HL-60 (cell line): Measurements from ENCODE around the gene JAM2.

Experiments
- DNase-seq, 2 experiments: peaks; one replicate each; pipeline ENCODE4 v3.0.0-alpha.2; 2010 to 2020; ENCODE audit warnings: low read depth in 1 of 2, low spot score in 1 of 2
- H3K27ac ChIP-seq: fragments of 250-450 bp; sonication (Bioruptor Pico); replicated peaks from 2 replicates; pipeline ENCODE4 v1.5.1; 2020; ENCODE audit warnings: mild to moderate bottlenecking, moderate library complexity
- H3K27me3 ChIP-seq: fragments of 250-450 bp; sonication (Bioruptor Pico); 2 replicates; pipeline ENCODE4 v1.5.1; 2021; ENCODE audit warnings: mild to moderate bottlenecking, moderate library complexity; ENCODE audit not compliant: insufficient read depth, poor library complexity, severe bottlenecking
- H3K4me3 ChIP-seq: replicated peaks from 2 replicates; pipeline ENCODE4 v1.5.1; 2011; ENCODE audit warnings: mild to moderate bottlenecking, control low read depth, low read length; ENCODE audit not compliant: insufficient read depth
- CTCF ChIP-seq: IDR thresholded peaks from one replicate; pipeline ENCODE4 v1.5.1; 2011; ENCODE audit warnings: low read length, control low read depth, inconsistent platforms; ENCODE audit not compliant: insufficient read depth
- GABPA ChIP-seq: IDR thresholded peaks from 2 replicates; pipeline ENCODE4 v1.6.1; 2012; ENCODE audit warnings: low read depth
- POLR2AphosphoS5 ChIP-seq: IDR thresholded peaks from 2 replicates; pipeline ENCODE4 v1.6.1; 2012; ENCODE audit warnings: low read depth
- REST ChIP-seq: IDR thresholded peaks from 2 replicates; pipeline ENCODE4 v1.6.1; 2012; ENCODE audit warnings: low read depth; ENCODE audit not compliant: insufficient replicate concordance
- SPI1 ChIP-seq: IDR thresholded peaks from 2 replicates; pipeline ENCODE4 v1.6.1; 2012; ENCODE audit warnings: low read depth, mild to moderate bottlenecking, borderline replicate concordance

The JAM2 gene

GRCh38 chr21:25732091-25732760 lies 93.2 kb downstream of the JAM2 start:
- H3K27ac ChIP-seq, result no peak overlapping the region
- TF ChIP-seq POLR2AphosphoS5 (no peak), CTCF (no peak), SPI1 (no peak), REST (no peak), GABPA (no peak)
- H3K4me3 ChIP-seq, result no peak overlapping the region
- DNase-seq, result no peak
- no peaks in the 10 kb centered on the region for H3K27me3 ChIP-seq

- Histone ChIP-seq H3K4me3 (peak overlapping the region; percentile 68), H3K27me3 (no peaks in the 10 kb centered on the region), H3K27ac (peak overlapping the region; percentile 100)
- peak; percentile 22 to 23 for DNase-seq
- TF ChIP-seq POLR2AphosphoS5, result no peak
- TF ChIP-seq SPI1, result no peak
- TF ChIP-seq REST, result no peak
- no peak for TF ChIP-seq GABPA
- no peak for TF ChIP-seq CTCF
Measured at GRCh38 chr21:25733859-25734653, 95.0 kb downstream of the JAM2 start.

- Histone ChIP-seq H3K27ac (peak overlapping the region; percentile 100), H3K4me3 (peak overlapping the region; percentile 68), H3K27me3 (no peaks in the 10 kb centered on the region)
- DNase-seq, result no peak
- TF ChIP-seq GABPA, result no peak
- TF ChIP-seq SPI1, result no peak
- TF ChIP-seq REST, result peak; percentile 52
- TF ChIP-seq POLR2AphosphoS5, result peak; percentile 92
- TF ChIP-seq CTCF, result no peak
Measured at GRCh38 chr21:25734654-25734903, 95.5 kb downstream of the JAM2 start.
